H7 (cell line): ENCODE results near the gene TMEM139. TPM values are rescaled to one million over a fixed set of nuclear protein-coding genes. Genes with fewer than 3 reads are reported as not detected.
A peak's percentile ranks its signal among the peaks of the same experiment; 100 is the strongest.

Experiments
- DNase-seq: peaks from one replicate; pipeline ENCODE4 v3.0.0; 2012
- H3K27me3 ChIP-seq: 2 replicates; pipeline ENCODE4 v1.6.0; 2011; ENCODE audit warnings: mild to moderate bottlenecking, low read length; ENCODE audit not compliant: control insufficient read depth, insufficient read depth
- H3K36me3 ChIP-seq: replicated peaks from 2 replicates; pipeline ENCODE4 v1.5.1; 2011; ENCODE audit warnings: low read length; ENCODE audit not compliant: control insufficient read depth, insufficient read depth
- H3K4me3 ChIP-seq: 2 replicates; pipeline ENCODE4 v1.5.1; 2011; ENCODE audit warnings: low read depth, mild to moderate bottlenecking, control low read depth, low read length, moderate library complexity; ENCODE audit not compliant: insufficient read depth
- total RNA-seq: library from RNA; depleted of rRNA; stranded (reverse); fragments of >200 nt; shearing (Covaris generic); gene quantifications from 2 replicates; pipeline ENCODE4 v1.2.3, GENCODE V29; 2014; rRNA removed

TMEM139 gene
- total RNA-seq = 1.2 and 2.5 TPM in 2 replicates

DNA sequence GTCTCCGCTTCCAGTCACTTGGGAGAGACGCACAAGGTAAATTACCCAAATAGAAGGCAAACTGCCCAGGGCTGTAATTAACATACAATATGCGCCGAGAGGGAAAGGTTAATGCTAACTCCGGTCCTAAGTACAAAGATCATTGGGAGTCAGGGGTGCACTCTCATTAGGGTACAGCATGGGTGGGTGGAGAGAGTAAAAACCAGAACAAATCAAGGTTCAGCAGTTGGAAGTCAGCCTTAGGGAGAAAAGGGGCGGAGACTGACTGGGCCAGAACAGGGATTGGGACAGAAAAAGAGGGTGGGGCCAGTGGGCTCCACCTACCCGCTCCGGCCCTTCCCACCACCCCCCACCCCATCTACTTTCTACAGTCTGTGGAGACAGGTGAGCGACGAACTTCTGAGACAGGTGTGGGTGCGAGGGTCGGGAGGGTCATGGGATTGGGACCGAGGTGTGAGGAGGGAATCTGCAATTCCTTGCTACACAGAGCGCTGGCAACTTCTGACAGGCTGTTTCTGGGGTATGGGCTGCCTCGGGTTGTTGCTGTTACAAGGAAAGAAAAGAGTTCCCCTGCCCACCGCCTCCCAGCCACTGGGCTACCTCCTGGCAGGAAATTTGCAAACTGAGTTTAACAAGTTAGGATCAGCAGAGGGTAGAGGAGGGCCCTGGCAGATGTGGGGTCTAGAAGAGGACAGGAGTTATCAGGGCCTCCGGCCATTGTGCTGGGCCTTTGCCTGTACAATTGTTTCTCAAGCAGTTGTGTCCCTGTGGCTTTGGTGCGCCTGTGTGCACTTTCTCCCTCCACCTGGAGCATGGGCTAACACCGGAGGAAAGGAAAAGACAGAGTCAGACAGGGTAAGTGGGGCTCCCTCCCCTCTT is at the start of gene TMEM139:
Gene TMEM139, plus strand, starts transcription at position 368 of the 879 bp plus-strand sequence. CDS start 1,000 bp downstream, outside the sequence.
- H3K27me3 ChIP-seq = peaks cover 23% of the 10 kb centered on the region
- H3K36me3 ChIP-seq = no peaks in the 10 kb centered on the region; the same call in 1 of the 2 replicates
- peak within 1 kb of the TSS; percentile 44 for H3K4me3 ChIP-seq
- peak; percentile 81 for DNase-seq

GRCh38 chr7:143235561-143235960 is 49.2 kb upstream of the TMEM139 start:
- no peaks in the 10 kb centered on the region for H3K36me3 ChIP-seq
- DNase-seq = no peak
- no peak overlapping the region for H3K4me3 ChIP-seq
- H3K27me3 ChIP-seq = no peaks in the 10 kb centered on the region

DNA sequence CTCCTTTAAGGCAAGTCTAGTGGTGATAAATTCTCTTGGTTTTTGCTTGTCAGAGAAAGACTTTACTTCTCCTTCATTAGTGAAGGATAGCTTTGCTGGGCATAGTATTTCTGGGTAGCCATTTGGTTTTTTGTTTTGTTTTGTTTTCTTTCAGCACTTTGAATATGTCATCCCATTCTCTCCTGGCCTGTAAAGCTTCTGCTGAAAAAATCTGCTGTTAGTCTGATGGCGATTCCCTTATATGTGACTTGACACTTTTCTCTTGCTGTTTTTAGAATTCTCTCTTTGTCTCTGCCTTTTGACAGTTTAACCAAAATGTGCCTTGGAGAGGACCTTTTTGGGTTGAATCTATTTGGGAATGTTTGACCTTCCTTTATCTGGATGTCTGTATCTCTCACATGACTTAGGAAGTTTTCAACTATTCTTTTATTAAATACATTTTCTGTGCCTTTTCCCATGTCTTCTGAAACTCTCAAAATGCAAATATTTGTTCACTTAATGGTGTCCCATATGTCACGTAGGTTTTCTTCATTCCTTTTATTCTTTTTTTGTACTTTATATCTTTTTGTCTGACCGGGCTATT is 48.3 kb upstream of the TMEM139 start:
- H3K4me3 ChIP-seq = no peak overlapping the region
- DNase-seq = no peak
- H3K27me3 ChIP-seq = no peaks in the 10 kb centered on the region
- no peaks in the 10 kb centered on the region for H3K36me3 ChIP-seq

DNA sequence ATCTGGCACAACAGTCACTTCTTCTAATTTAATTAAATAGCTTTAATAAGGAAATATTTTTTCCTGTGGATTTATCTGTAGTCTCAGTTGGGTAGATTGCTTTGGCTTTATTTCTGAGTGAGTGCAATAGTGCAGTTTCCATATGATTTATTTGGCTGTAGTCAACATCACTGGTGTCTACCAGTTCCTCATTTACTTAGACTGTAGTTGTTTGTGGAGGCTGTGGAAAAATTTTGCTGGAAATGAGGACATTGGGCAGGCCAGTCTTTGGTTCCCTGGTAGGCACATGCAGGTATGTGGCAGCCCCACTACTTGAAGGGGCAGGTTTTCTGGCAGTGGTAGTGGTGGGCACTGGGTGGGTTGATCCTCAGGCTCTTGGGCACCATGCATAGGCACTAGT is 47.4 kb upstream of the TMEM139 start:
- Histone ChIP-seq H3K4me3 (no peak overlapping the region), H3K27me3 (no peaks in the 10 kb centered on the region), H3K36me3 (no peaks in the 10 kb centered on the region)
- no peak for DNase-seq

- H3K36me3 ChIP-seq = no peaks in the 10 kb centered on the region
- H3K27me3 ChIP-seq = no peaks in the 10 kb centered on the region
- no peak overlapping the region for H3K4me3 ChIP-seq
- no peak for DNase-seq
Measured at GRCh38 chr7:143238289-143238980, 46.3 kb upstream of the TMEM139 start.

- H3K36me3 ChIP-seq = no peaks in the 10 kb centered on the region
- H3K27me3 ChIP-seq = no peaks in the 10 kb centered on the region
- no peak overlapping the region for H3K4me3 ChIP-seq
- no peak for DNase-seq
Measured at GRCh38 chr7:143239813-143240212, 44.9 kb upstream of the TMEM139 start.

DNA sequence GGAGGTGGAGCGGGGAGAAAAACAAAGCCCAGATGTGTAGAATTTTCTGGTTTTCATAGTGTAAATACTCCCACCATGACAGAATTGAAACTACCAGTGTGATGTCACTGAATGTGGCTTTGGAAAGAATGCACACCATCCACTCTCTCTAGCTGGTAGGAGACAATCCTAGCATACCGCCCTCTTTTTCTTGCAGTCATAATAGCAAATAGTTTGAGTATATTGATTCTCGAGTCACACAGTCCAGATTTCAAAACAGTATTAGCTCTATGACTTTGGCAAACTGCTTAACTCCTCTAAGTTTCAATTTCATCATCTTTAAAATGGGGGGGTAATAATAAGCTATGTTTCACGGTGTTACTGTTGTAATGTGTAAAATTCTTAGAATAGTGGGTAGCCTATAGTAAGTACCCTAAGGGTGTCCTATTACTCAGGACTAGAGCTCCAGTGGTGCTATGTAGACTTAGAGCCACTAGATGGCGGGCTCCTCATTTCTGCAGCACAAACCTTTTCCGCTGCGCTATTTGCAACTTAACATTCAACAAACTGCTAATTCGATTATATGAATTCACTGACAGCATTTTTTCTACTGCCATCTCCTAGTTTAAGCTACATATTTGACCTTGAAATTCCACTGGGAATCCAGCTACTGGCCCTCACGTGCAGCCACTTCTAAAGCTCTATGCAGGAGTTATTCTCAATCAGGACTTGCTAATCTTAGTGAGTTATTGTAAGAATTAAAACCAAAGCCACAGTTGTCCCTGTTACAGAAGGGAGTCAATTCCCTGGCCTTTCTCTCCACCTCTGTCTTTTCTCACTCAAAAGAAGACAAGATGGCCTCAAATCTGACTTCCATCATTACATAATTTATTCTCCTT is 44.2 kb upstream of the TMEM139 start:
- no peaks in the 10 kb centered on the region for H3K27me3 ChIP-seq
- H3K4me3 ChIP-seq = no peak overlapping the region
- DNase-seq = peak; percentile 54
- H3K36me3 ChIP-seq = no peaks in the 10 kb centered on the region

- Histone ChIP-seq H3K36me3 (no peaks in the 10 kb centered on the region), H3K4me3 (no peak overlapping the region), H3K27me3 (no peaks in the 10 kb centered on the region)
- DNase-seq = no peak
Measured at GRCh38 chr7:143242306-143242705, 42.5 kb upstream of the TMEM139 start.

GRCh38 chr7:143243111-143243510 is 41.6 kb upstream of the TMEM139 start:
- no peak for DNase-seq
- H3K36me3 ChIP-seq = no peaks in the 10 kb centered on the region
- H3K27me3 ChIP-seq = no peaks in the 10 kb centered on the region
- H3K4me3 ChIP-seq = no peak overlapping the region

- no peak for DNase-seq
- H3K27me3 ChIP-seq = no peaks in the 10 kb centered on the region
- H3K4me3 ChIP-seq = no peak overlapping the region
- no peaks in the 10 kb centered on the region for H3K36me3 ChIP-seq
Measured at GRCh38 chr7:143243614-143244013, 41.1 kb upstream of the TMEM139 start.

DNA sequence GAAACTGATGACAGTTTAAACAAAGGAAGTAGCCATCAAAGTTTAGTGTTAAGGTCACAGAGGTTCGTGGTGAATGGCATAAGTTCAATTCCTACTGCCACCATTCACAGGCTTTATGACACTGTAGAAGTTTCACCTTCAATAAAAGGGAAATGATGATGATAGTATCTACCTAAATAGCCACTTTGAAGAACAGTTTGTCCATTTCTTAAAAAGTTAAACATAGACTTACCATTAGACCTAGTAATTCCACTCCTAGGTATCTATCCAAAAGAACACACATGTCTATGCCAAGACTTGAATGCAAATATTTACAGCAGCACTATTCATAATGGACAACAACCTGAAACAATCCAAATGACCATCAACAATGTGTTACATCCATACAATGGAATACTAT is 40.4 kb upstream of the TMEM139 start:
- DNase-seq = no peak
- H3K27me3 ChIP-seq = no peaks in the 10 kb centered on the region
- H3K4me3 ChIP-seq = no peak overlapping the region
- H3K36me3 ChIP-seq = no peaks in the 10 kb centered on the region

GRCh38 chr7:143245123-143245522 is 39.6 kb upstream of the TMEM139 start:
- no peaks in the 10 kb centered on the region for H3K27me3 ChIP-seq
- DNase-seq = no peak
- no peak overlapping the region for H3K4me3 ChIP-seq
- H3K36me3 ChIP-seq = no peaks in the 10 kb centered on the region

GRCh38 chr7:143247372-143247771 is 37.4 kb upstream of the TMEM139 start:
- DNase-seq = no peak
- H3K36me3 ChIP-seq = no peaks in the 10 kb centered on the region
- H3K4me3 ChIP-seq = no peak overlapping the region
- H3K27me3 ChIP-seq = no peaks in the 10 kb centered on the region

GRCh38 chr7:143248761-143249354 is 35.9 kb upstream of the TMEM139 start:
- Histone ChIP-seq H3K4me3 (no peak overlapping the region), H3K27me3 (no peaks in the 10 kb centered on the region), H3K36me3 (no peaks in the 10 kb centered on the region)
- DNase-seq = no peak
